ENCODE results near the gene NEUROG2.
"Not testable (repeated sequence)": the region's sequence is repeated elsewhere in the genome, so short reads cannot be mapped to it uniquely, and the experiment has no call there.

Gene NEUROG2

DNA sequence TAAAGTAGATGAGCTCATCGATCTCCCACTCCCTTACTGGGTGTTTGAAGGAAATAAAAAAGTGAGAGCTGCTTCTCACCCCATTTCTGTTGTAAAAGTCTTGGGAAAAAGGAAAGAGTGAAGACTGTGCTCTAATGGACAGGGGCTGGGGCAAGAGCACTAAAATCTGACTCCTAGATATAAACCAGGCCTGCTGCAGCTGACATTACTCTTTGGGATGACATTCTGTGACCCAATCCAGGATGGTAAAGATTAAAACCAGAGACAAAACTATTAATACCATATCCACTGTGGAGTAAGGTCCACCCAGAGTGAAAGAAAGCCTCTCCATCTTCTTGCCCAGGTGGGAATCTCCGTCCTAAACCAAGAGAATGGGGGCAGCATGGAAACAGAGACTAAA lies 20.1 kb upstream of the NEUROG2 start:
- TF ChIP-seq, protein P1, sequence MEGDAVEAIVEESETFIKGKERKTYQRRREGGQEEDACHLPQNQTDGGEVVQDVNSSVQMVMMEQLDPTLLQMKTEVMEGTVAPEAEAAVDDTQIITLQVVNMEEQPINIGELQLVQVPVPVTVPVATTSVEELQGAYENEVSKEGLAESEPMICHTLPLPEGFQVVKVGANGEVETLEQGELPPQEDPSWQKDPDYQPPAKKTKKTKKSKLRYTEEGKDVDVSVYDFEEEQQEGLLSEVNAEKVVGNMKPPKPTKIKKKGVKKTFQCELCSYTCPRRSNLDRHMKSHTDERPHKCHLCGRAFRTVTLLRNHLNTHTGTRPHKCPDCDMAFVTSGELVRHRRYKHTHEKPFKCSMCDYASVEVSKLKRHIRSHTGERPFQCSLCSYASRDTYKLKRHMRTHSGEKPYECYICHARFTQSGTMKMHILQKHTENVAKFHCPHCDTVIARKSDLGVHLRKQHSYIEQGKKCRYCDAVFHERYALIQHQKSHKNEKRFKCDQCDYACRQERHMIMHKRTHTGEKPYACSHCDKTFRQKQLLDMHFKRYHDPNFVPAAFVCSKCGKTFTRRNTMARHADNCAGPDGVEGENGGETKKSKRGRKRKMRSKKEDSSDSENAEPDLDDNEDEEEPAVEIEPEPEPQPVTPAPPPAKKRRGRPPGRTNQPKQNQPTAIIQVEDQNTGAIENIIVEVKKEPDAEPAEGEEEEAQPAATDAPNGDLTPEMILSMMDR (IDR thresholded peaks at IDR 0.05; ENCODE audit: control insufficient read depth, insufficient read depth, low read depth, low read length, missing control alignments): no peak
- no peak overlapping the region for H3K4me3 ChIP-seq (ENCODE audit: control insufficient read depth, low read depth, low read length)
- DNase-seq (ENCODE audit: low read depth): no peak

DNA sequence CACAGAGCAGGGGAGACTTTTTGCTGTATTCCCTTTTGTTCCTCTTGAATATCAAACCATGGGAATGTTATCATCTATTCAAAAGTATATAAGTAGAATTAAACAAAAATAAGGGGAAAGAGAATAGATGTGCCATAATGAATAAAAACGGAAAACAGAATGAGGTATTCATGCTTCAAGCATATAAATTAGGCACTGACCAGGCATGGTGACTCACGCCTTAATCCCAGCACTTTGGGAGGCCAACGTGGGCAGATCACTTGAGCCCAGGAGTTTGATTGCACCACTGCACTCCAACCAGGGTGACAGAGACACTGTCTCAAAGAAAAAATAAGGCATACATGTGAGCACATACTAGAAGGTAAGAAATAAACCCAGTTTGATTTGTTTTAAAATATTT lies 16.3 kb upstream of the NEUROG2 start:
- DNase-seq (ENCODE audit: low read depth): no peak
- no peak overlapping the region for H3K4me3 ChIP-seq (ENCODE audit: control insufficient read depth, low read depth, low read length)
- TF ChIP-seq, protein P1 (IDR thresholded peaks at IDR 0.05; ENCODE audit: control insufficient read depth, insufficient read depth, low read depth, low read length, missing control alignments): no peak

DNA sequence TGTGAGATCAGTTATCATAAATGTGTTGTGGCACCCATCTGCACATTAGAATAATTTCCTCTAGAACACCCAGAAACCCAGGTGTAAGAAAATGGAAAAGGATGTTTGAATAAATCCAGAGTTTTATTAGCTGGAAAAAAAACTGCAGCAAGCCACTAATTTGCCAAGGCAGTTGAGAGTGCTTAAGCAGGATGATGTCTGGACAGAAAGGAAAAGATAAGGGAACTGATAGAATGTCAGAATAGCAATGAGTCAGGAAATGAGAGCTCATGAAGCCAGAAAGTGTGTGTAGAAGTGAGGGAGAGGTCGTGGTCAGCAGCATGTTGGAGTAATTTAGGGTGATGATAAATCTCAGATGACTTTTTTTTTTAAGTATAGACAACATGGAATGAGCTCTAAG lies 15.2 kb upstream of the NEUROG2 start:
- no peak overlapping the region for H3K4me3 ChIP-seq (ENCODE audit: control insufficient read depth, low read depth, low read length)
- DNase-seq (ENCODE audit: low read depth): no peak
- TF ChIP-seq, protein P1 (IDR thresholded peaks at IDR 0.05; ENCODE audit: control insufficient read depth, insufficient read depth, low read depth, low read length, missing control alignments): no peak

DNA sequence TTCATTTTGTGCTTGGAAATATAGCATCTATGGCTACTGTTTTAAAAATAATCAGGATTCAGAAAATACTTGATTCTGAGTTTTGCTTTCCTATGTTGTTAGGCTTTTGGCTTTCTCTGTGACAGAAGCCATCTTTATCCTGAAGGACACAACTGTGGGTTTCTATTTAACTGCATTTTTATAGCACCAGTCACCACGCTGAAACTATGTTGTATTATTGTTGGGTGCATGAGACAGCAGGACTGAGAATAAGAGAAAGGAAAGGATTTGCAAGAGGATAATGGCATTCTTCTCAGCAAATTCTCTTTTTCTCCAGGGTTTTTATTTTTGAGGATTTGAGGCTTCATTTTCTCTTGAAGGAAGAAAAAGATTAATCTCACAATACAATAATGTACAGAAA lies 10.1 kb upstream of the NEUROG2 start:
- TF ChIP-seq, protein P1 (IDR thresholded peaks at IDR 0.05; ENCODE audit: control insufficient read depth, insufficient read depth, low read depth, low read length, missing control alignments): no peak
- H3K4me3 ChIP-seq (ENCODE audit: control insufficient read depth, low read depth, low read length): no peak overlapping the region
- DNase-seq (ENCODE audit: low read depth): no peak

DNA sequence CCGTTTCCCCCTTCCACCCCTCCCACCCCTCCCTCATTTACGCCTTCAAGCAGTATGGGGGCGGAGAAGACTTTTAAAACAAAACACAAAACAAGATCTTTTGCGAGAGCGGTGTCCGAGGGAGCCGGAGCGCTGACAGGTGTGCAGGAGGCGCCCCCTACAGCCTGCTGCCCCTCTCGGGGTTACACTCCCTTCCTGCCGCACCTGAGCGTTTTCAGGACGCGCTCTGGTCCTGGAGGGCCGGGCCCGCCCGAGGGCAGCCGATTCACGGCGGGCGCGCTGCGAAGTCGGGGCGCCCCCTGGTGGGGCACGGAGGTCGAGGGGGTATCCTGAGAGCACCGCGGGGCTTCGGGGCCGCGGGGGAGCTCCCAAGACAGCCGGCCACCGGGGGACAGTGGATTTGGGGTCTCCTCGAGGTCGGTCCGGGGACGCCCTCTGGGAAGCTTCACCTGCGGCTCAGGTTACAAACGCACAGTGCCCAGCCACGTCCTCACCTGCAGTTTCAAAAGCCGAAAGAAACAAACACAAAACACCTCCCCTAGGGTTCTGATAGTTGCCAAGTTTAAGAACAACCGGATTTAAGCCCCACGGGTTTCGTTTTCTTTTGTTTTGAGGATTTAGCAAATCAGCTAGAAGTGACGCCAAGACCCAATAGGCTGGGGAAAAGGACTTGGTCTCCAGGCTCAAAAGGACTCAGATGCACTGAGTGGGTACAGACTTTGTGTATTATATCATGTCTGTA lies 8.0 kb upstream of the NEUROG2 start:
- no peak for DNase-seq (ENCODE audit: low read depth)
- H3K4me3 ChIP-seq (ENCODE audit: control insufficient read depth, low read depth, low read length): peak overlapping the region; percentile 38
- TF ChIP-seq, protein P1 (IDR thresholded peaks at IDR 0.05; ENCODE audit: control insufficient read depth, insufficient read depth, low read depth, low read length, missing control alignments): peak; percentile 60

DNA sequence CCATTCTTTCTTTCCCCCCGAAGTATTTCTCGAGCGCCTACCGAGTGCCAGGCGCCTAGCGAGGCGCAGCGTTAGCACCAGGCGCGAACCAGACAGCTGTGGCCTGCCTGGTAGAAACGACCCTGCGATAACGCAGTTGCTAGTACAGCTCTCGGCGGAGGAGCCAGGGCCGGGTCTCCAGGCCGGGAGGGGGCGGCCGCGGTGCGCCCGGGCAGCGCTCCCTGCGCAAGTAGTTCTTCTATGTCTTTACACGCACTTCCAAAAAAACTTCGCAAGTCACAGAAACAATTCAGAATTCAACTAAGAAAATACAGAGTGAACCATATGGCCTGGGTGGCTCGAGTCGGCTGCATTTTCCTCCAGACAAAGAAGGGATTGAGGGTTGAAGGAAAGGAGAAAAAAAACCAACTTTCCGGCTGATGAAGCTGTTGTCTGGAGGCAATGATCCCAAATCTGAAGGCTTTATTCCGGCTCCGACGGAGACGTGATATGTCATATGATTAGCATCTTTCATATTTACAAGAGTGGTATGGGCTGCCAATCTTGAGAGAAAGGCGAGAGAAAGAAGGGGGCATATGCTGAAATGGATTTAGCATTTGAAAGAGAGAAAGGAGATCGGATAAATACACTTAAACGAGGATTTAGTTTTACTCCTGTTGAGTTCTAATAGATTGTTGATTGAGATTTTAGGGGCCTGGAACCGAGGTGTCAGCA lies 7.2 kb upstream of the NEUROG2 start:
- TF ChIP-seq, protein P1 (IDR thresholded peaks at IDR 0.05; ENCODE audit: control insufficient read depth, insufficient read depth, low read depth, low read length, missing control alignments): no peak

DNA sequence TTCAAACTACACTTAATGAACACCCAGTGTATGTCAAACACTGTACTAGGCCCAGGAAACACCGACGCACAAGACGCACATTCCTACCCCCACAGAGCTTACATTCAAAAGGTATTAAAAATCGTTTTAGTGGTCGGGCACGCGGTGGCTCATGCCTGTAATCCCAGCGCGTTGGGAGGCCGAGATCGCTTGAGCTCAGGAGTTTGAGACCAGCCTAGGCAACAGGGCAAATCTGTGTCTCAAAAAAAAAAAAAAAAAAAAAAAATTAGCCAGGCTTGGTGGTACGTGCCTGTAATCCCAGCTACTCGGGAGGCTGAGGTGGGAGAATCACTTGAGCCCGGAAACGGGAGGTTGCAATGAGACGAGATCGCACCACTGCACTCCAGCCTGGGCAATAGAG lies 6.5 kb upstream of the NEUROG2 start:
- H3K4me3 ChIP-seq (ENCODE audit: control insufficient read depth, low read depth, low read length); DNase-seq (ENCODE audit: low read depth): not testable (repeated sequence)

More for the DNA sequence above, 7.2 kb upstream of the NEUROG2 start:
- DNase-seq (ENCODE audit: low read depth): no peak
- H3K4me3 ChIP-seq (ENCODE audit: control insufficient read depth, low read depth, low read length): no peak overlapping the region; the same call in none of the 2 replicates

All from AG09309 (cell line).